ENCODE data around the gene WNT3.

WNT3 gene

GRCh38 chr17:46727572-46728348, 90.7 kb downstream of the WNT3 start:
- peak; percentile 89 for DNase-seq

- no peak for DNase-seq
Measured at GRCh38 chr17:46726206-46726605, 92.3 kb downstream of the WNT3 start.

- no peak for DNase-seq
Measured at GRCh38 chr17:46722662-46723285, 95.7 kb downstream of the WNT3 start.

- no peak for DNase-seq
Measured at GRCh38 chr17:46720408-46720807, 98.1 kb downstream of the WNT3 start.

GRCh38 chr17:46719891-46720290, 98.6 kb downstream of the WNT3 start:
- no peak for DNase-seq

- no peak for DNase-seq
Measured at GRCh38 chr17:46717999-46718398, 100.5 kb downstream of the WNT3 start.

All from HCEC 1CT (cell line).